ENCODE data around the gene HPCA. TPM values are rescaled to one million over a fixed set of nuclear protein-coding genes. Genes with fewer than 3 reads are reported as not detected.

HPCA gene
- total RNA-seq, 2 donors from 2014 or later: 1.6 to 3.0 TPM

DNA sequence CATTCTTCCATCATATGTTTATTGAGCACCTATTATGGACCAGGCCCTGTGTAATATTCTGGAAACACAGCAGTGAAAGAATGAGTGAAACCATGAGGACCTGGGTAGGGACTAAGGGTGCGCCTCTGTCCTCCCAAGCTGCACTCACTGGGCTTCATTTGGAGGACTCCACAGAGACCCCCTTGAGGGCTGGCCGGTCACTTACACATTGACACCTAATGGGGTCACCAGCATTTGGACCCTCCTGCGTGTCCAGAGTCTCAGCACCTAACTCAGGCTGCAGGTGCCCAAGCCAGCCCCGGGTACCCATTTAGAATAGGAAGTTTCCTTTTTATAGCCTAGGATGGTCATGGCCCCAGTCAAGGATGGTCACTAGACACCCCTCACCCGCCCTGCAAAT is 12.8 kb upstream of the HPCA start:
- Histone ChIP-seq H3K4me3 (no peak overlapping the region), H3K36me3 (no peaks in the 10 kb centered on the region), H3K9ac (ENCODE audit: low read depth in 2 of 2, low read length in 2 of 2) (no peak overlapping the region), H3K9me3 (no peaks in the 10 kb centered on the region), H3K27ac (no peak overlapping the region), H3K4me1 (peaks cover 3% of the 10 kb centered on the region), H3K27me3 (peaks cover 21% of the 10 kb centered on the region)
- intact Hi-C loops (cut with DNase I): loop anchor here (10.0 kb wide), 1 partner anchor 49 kb away; no protein-coding TSS in a partner anchor
- DNase-seq: no peak
- TF ChIP-seq, protein P1, sequence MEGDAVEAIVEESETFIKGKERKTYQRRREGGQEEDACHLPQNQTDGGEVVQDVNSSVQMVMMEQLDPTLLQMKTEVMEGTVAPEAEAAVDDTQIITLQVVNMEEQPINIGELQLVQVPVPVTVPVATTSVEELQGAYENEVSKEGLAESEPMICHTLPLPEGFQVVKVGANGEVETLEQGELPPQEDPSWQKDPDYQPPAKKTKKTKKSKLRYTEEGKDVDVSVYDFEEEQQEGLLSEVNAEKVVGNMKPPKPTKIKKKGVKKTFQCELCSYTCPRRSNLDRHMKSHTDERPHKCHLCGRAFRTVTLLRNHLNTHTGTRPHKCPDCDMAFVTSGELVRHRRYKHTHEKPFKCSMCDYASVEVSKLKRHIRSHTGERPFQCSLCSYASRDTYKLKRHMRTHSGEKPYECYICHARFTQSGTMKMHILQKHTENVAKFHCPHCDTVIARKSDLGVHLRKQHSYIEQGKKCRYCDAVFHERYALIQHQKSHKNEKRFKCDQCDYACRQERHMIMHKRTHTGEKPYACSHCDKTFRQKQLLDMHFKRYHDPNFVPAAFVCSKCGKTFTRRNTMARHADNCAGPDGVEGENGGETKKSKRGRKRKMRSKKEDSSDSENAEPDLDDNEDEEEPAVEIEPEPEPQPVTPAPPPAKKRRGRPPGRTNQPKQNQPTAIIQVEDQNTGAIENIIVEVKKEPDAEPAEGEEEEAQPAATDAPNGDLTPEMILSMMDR (IDR thresholded peaks at IDR 0.05): no peak

DNA sequence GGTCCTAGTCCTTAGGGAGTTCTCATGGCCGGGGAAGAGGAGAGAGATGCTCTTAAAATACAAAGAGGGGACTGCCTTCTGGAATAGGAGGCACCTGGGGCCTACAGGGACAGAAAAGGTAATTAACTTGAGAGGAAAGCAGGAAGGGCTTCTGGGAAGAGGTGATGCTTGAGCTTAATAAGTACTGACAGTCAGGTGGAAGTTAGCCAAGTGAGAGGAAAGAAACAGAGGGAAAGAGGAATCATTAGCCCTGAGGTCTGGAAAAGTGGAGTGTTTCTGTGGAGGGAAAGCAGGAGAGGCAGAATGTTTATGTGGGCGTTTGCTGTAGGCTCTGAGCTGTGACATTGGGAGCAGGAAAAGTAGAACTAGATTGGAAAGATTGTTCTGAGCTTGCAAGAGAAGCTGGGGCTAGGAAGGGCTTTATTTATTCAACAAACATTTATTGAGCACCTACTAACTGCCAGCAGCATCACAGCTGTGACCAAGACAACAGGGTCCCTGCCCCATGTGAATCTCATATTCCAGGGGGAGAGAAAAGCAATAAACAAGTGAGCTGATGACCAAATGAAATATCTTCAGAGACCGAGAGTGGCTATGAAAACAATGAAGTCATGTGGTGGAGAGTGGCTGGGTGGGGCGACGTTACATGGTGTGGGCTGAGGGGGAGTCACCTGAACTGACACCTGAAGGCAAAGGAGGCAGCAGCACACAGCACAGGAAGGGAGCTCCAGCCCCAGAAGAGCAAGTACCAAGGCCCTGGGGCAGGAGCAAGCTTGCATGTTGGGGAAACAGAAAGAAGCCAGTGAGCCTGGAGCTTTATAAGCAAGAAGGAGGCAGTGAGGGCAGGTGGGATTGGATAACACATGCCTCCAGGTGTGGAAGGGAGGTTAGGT is 11.2 kb upstream of the HPCA start:
- Histone ChIP-seq H3K27me3 (peaks cover 16% of the 10 kb centered on the region), H3K9ac (ENCODE audit: low read depth in 2 of 2, low read length in 2 of 2) (no peak overlapping the region), H3K9me3 (no peaks in the 10 kb centered on the region), H3K4me1 (peaks cover 3% of the 10 kb centered on the region), H3K4me3 (no peak overlapping the region), H3K36me3 (no peaks in the 10 kb centered on the region), H3K27ac (no peak overlapping the region)
- DNase-seq: no peak
- intact Hi-C loops (cut with DNase I): loop anchor here (5.0 to 10.0 kb wide), 2 partner anchors 50 to 212 kb away; no protein-coding TSS in a partner anchor
- TF ChIP-seq, protein P1 (IDR thresholded peaks at IDR 0.05): no peak

DNA sequence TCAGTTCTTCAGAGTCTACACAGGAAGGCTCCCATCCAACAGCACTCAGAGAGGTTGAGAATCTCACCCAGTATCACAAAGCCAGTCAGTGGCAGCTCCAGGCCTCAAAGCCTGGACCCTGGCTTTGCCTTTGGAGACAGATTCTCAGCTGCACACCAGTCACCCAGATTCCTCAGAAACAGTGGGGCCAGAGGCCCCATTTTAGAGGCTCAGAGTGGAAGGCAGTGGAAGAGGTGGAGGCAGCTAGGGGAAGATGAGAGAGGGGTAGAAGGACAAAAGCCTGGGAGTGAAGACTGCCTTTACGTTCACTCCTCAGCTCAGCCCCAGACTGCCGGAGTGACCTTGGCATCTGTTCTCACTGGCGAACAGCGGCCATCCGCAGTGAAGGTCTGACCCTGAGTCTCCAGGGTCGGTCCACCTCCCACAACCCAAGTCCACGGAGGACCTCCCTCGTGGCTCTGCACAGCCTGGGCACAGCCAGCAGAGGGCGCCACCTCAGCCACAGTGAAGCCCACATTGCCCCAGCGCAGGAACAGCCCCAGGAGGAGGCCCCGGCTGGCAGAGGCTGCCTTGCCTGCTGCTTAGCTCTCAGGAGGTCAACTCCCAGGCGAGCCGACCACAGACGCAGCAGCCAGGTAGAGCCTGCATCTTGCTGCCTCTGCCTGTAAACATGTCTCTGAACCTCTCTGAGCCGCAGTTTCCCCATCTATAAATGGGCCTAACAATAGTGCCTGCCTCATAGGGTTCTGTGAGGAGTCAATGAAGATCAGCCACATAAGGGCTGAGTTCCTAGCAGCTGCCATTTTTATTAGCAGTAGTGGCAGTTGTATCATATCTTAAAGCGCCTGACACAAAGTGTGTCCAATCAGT is 9.7 kb upstream of the HPCA start:
- intact Hi-C loops (cut with DNase I): loop anchor here (5.0 to 10.0 kb wide), 2 partner anchors 52 to 211 kb away; no protein-coding TSS in a partner anchor
- H3K36me3 ChIP-seq: no peaks in the 10 kb centered on the region
- no peaks in the 10 kb centered on the region for H3K9me3 ChIP-seq
- TF ChIP-seq, protein P1 (IDR thresholded peaks at IDR 0.05): peak; percentile 91
- H3K27ac ChIP-seq: no peak overlapping the region
- H3K4me3 ChIP-seq: no peak overlapping the region
- DNase-seq: peak; percentile 68
- peaks cover 9% of the 10 kb centered on the region for H3K27me3 ChIP-seq
- no peaks in the 10 kb centered on the region for H3K4me1 ChIP-seq
- no peak overlapping the region for H3K9ac ChIP-seq (ENCODE audit: low read depth in 2 of 2, low read length in 2 of 2)

DNA sequence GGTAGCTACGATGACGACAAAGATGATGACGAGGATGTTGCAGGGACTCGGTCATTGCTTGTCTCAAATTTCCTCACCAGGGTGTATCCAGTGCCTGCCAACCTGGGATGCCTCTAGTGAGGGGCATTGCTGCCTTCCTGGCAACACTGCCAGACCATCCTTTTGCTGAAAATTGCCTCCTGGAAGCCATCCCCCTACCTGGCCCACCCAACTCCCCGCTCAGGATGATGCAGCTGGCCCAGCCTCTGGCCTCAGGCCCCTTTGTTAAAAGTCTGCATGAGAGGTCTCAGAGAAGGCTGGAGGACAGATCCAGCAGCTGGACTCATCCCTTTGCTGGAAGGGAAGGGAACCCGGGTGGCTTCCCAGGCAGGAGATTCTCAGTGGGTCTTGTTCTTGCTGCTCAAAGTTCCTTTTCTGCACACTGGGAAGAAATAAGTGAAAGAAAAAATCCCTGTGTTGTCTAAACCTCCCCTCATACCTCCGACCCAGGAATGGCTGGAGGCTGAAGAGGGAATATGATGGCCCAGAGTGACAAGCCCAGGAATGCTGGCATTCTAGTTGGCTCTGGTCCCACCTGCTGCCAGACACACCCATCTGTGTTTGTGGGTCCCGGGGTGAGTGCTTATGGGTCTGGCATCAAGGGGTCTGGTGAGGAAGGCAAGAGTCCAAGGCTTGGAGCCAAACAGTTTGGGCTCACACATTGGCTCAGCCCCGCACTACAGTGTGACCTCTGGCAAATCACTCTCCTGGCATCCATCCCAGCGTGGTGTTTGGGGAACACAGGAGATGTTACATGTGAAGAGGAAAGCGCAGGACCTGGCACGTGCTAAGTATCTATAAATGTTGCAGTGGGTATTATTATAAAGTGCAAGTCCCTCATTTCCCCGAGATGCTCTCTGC is 8.8 kb upstream of the HPCA start:
- no peak overlapping the region for H3K9ac ChIP-seq (ENCODE audit: low read depth in 2 of 2, low read length in 2 of 2)
- H3K36me3 ChIP-seq: no peaks in the 10 kb centered on the region
- no peaks in the 10 kb centered on the region for H3K9me3 ChIP-seq
- no peak overlapping the region for H3K27ac ChIP-seq
- H3K4me1 ChIP-seq: no peaks in the 10 kb centered on the region
- no peak overlapping the region for H3K4me3 ChIP-seq
- intact Hi-C loops (cut with DNase I): loop anchor here (5.0 to 10.0 kb wide), 2 partner anchors 53 to 210 kb away; no protein-coding TSS in a partner anchor
- TF ChIP-seq, protein P1 (IDR thresholded peaks at IDR 0.05): no peak
- peaks cover 1% of the 10 kb centered on the region for H3K27me3 ChIP-seq
- no peak for DNase-seq

Data from colonic mucosa (tissue), 4 donors.